Skeletal muscle satellite cell (primary cell): Measurements from ENCODE around the gene CACNA1E.

ENCODE experiments used
- H3K27me3 ChIP-seq: 2 replicates; pipeline ENCODE4 v1.7.0; 2013; ENCODE audit warnings: low read length; ENCODE audit not compliant: control insufficient read depth, insufficient read depth
- H3K36me3 ChIP-seq: 2 replicates; pipeline ENCODE4 v1.7.0; 2013; ENCODE audit warnings: mild to moderate bottlenecking, control low read depth, low read length; ENCODE audit not compliant: insufficient read depth
- H3K4me1 ChIP-seq: 2 replicates; pipeline ENCODE4 v1.7.0; 2013; ENCODE audit warnings: low read length; ENCODE audit not compliant: control insufficient read depth, insufficient read depth
- H3K4me2 ChIP-seq: 2 replicates; pipeline ENCODE4 v1.7.0; 2013; ENCODE audit warnings: mild to moderate bottlenecking, low read length
- H3K4me3 ChIP-seq: 2 replicates; pipeline ENCODE4 v1.7.0; 2013; ENCODE audit warnings: low read length
- H3K9ac ChIP-seq: 2 replicates; pipeline ENCODE4 v1.7.0; 2013; ENCODE audit warnings: mild to moderate bottlenecking, low read depth, low read length, moderate library complexity
- H3K9me3 ChIP-seq: replicated peaks from 2 replicates; pipeline ENCODE4 v1.7.0; 2013; ENCODE audit warnings: mild to moderate bottlenecking, control low read depth, low read length

CACNA1E gene

DNA sequence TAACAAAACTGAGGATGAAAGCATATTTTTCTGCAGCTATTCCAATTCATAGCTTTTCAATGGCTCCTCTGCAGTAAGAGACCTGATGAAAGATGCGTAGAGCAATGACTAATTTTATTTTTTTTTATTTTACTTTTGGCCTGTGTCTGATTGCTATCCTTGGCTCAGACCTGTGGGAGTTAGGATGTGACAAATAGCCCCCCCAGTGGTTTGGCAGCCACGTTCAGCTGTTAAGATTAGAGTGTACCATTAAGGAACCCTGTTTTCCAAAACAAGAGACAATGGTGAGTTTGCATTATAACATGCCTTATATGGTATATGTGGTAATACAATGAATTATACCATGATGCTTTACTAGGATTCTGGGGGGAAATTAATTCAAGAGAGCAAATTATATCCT, 264.7 kb downstream of the CACNA1E start:
- no peaks in the 10 kb centered on the region for H3K36me3 ChIP-seq
- peaks cover 4% of the 10 kb centered on the region for H3K9me3 ChIP-seq
- H3K9ac ChIP-seq: no peak overlapping the region
- no peaks in the 10 kb centered on the region for H3K4me1 ChIP-seq
- H3K4me2 ChIP-seq: no peak overlapping the region
- H3K27me3 ChIP-seq: no peaks in the 10 kb centered on the region
- no peak overlapping the region for H3K4me3 ChIP-seq

DNA sequence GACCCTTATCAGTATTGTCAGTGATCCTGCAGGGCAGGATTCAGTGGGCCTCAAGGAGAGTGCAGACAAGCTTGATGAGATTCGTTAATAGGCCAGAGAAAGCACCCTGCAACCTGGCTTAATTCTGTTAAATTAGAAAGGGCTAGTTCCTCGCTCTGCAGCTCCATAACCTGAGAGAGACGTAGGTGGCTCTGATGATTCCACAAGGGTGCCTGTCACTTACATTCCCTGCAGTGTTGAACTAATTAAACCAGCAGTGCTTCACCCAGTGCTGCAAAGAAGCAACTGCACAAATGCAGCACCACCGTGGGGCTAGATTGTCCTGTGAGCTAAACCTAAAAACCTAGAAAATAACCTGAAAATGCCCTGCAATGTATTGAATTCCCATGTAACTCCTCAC, 270.8 kb downstream of the CACNA1E start:
- no peaks in the 10 kb centered on the region for H3K4me1 ChIP-seq
- no peaks in the 10 kb centered on the region for H3K27me3 ChIP-seq
- no peak overlapping the region for H3K4me3 ChIP-seq
- H3K9me3 ChIP-seq: peaks cover 7% of the 10 kb centered on the region
- H3K9ac ChIP-seq: no peak overlapping the region
- no peaks in the 10 kb centered on the region for H3K36me3 ChIP-seq
- no peak overlapping the region for H3K4me2 ChIP-seq

DNA sequence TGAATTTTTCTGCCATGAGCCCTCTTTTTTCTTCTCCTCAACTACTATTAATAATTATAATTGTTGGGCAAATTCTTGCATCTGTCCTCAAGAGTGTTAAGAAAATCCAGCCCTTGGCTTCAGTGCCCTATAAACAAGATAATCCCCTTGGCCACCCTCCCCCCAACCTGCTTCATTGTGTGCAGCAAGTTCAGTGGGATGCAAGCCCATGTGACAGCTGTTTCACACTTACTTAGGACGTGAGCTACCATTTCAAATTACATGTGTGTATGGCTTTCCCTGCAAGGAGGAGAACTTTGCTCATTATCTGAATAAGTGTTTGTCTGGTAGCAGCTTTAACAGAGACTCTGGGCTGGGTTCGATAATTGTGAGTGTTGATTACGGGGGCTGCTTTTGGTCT, 276.2 kb downstream of the CACNA1E start:
- no peak overlapping the region for H3K4me3 ChIP-seq
- no peaks in the 10 kb centered on the region for H3K9me3 ChIP-seq
- no peaks in the 10 kb centered on the region for H3K36me3 ChIP-seq
- no peaks in the 10 kb centered on the region for H3K27me3 ChIP-seq
- H3K4me2 ChIP-seq: no peak overlapping the region
- H3K9ac ChIP-seq: no peak overlapping the region
- H3K4me1 ChIP-seq: no peaks in the 10 kb centered on the region

DNA sequence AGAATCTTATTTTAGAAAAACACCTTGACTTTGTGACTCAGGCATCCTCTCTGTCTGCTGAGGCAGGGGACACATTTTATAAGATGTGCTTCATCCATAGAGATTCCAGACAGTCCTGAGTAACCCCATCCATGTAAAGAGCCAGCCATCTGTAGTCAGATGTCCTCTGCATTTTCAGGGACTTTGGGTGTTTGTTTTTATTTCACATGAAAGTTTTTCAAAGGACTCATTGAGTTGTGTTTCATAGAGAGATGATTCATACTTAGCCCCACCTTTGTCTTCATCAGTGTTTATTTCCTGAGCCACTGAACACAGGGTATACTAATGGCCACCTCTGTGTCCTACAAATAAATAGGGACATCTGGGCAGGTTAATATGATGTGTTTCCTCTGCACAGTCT, 280.4 kb downstream of the CACNA1E start:
- no peaks in the 10 kb centered on the region for H3K4me1 ChIP-seq
- no peaks in the 10 kb centered on the region for H3K27me3 ChIP-seq
- no peak overlapping the region for H3K4me3 ChIP-seq
- no peaks in the 10 kb centered on the region for H3K36me3 ChIP-seq
- no peaks in the 10 kb centered on the region for H3K9me3 ChIP-seq
- H3K4me2 ChIP-seq: no peak overlapping the region
- H3K9ac ChIP-seq: no peak overlapping the region

DNA sequence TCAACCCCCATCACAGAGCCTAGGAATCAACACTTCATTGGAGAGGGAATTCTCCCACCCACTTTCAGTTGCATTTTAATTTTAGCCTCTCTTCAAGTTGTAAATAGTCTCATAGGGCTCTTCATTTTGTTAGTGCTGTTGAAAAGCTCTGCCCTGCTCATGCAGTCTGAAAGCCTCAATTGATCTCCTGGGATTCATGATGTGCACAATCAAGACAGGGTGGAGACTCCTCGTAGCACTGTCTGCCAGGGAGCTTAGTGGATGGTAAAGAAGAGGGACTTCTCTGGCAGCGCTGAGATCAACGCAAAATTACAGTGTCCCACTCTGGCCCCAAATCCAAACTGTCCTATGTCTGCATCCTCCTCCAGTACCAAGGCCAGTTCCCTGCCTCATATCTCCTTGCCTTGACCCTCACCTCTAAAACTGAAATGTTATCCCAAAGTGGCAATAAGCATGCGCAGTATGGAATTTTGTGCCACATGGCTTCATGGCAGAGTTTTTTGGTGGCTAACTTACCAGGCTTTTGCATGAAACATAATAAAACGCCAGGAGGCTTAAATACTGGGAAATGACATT, 282.2 kb downstream of the CACNA1E start:
- Histone ChIP-seq H3K9ac (no peak overlapping the region), H3K4me3 (no peak overlapping the region), H3K27me3 (no peaks in the 10 kb centered on the region), H3K4me2 (no peak overlapping the region), H3K4me1 (no peaks in the 10 kb centered on the region), H3K36me3 (no peaks in the 10 kb centered on the region), H3K9me3 (no peaks in the 10 kb centered on the region)

DNA sequence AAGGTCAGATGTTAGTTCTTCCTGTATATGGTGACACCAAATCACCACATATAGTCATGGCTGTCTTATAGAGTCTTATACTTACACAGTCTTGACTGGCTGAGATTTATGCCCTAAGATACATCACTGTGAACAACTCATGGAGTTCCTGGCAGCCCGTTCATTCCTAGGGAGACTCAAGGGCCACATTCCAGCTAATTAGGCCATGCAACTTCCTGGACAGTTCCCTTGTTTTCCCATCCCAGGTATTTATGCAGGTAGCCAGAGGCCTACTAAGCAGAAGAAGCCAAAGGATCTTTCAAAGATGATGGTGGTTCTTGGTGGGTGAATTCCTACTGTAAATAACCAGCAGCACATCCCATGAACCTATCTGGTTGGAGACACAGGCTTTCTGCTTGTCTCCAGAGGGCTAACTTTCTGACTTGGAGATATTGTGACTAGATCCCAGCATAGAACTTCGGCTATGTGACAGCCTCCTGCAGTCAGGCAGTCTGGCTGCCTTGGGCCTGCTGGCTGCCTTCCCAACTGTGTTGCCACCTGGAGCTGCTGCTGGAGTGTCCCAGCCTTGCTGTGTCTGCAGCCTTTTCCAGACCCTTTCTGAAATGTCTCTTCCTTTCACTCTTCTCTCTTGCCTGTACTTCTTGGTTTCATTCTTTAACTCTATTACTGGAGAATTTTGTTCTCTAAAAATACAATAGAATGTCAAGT, 283.8 kb downstream of the CACNA1E start:
- Histone ChIP-seq H3K36me3 (no peaks in the 10 kb centered on the region), H3K27me3 (no peaks in the 10 kb centered on the region), H3K4me2 (no peak overlapping the region), H3K4me1 (no peaks in the 10 kb centered on the region), H3K4me3 (no peak overlapping the region), H3K9me3 (peaks cover 4% of the 10 kb centered on the region), H3K9ac (no peak overlapping the region)

DNA sequence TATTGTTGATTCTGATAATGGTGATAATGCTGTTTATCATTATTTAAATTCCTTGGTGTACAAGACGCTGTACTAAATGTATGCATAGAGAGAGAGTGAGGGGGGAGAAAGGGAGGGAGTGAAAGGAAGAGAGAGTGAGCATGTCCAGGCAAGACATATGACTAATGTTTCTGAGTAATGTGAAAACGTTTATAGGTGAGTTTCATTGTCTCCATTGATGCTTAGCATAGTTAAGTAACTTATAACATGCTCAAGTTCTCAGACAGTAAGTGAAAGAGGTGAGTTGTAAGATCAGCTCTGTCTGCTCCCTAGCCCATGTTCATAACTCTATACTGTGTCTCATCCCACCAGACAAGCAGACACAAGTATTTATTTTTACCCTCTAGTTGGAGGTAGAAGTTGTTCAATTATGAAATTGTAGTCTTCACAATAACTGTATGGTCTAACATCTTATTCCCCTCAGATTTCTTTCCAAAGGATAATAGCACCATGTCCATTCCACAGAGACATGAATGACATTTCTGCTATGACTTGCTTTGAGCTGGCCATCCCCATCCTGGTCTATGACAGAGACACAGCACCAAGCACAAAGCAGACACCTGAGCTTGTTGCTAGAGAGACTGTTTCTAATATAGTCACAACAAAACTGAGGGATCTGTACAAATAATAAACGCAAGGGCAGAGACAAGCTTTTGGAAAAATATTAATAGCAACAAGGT, 285.1 kb downstream of the CACNA1E start:
- H3K4me3 ChIP-seq: no peak overlapping the region
- no peak overlapping the region for H3K9ac ChIP-seq
- no peak overlapping the region for H3K4me2 ChIP-seq
- peaks cover 4% of the 10 kb centered on the region for H3K9me3 ChIP-seq
- H3K4me1 ChIP-seq: no peaks in the 10 kb centered on the region
- no peaks in the 10 kb centered on the region for H3K36me3 ChIP-seq
- H3K27me3 ChIP-seq: no peaks in the 10 kb centered on the region

DNA sequence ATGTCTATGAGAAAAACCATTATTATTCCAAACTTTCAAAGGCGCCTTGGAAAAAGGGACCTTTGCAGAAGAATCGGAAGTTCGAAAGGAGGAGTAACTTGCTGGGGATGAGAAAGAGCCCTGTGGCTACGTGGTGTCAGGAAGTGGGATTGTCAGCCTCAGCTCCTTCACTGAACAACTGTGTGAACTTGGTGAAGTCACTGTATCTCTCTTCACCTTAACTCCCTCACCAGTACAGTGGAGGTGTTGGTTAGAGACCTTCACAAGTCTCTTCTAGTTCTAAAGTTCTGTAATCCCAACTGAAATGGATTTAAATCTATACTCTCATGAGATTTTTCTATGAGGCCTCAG, 285.6 kb downstream of the CACNA1E start:
- Histone ChIP-seq H3K4me1 (no peaks in the 10 kb centered on the region), H3K4me2 (no peak overlapping the region), H3K4me3 (no peak overlapping the region), H3K27me3 (no peaks in the 10 kb centered on the region), H3K9me3 (peaks cover 4% of the 10 kb centered on the region), H3K9ac (no peak overlapping the region), H3K36me3 (no peaks in the 10 kb centered on the region)

DNA sequence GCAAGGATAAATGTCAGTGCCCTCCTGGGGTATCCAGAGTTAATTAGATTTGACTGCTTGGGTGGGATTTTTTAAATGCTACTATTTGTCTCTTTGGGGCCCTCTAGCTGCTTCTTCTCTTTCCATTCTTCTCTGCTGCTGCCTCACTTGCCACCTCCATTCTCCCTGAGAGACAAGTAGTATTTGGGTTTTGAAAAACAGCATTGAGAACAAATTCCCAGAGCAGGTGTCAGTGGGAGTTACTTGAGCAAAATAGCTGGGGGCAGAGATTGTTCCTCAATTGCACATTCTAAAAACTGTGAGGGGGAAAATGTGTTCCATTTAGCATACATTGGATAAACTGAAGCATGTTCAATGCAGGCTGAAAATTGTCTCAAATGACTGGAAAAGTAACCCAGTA, 286.5 kb downstream of the CACNA1E start:
- Histone ChIP-seq H3K36me3 (no peaks in the 10 kb centered on the region), H3K9me3 (peaks cover 9% of the 10 kb centered on the region), H3K4me3 (no peak overlapping the region), H3K9ac (no peak overlapping the region), H3K27me3 (no peaks in the 10 kb centered on the region), H3K4me2 (no peak overlapping the region), H3K4me1 (no peaks in the 10 kb centered on the region)

DNA sequence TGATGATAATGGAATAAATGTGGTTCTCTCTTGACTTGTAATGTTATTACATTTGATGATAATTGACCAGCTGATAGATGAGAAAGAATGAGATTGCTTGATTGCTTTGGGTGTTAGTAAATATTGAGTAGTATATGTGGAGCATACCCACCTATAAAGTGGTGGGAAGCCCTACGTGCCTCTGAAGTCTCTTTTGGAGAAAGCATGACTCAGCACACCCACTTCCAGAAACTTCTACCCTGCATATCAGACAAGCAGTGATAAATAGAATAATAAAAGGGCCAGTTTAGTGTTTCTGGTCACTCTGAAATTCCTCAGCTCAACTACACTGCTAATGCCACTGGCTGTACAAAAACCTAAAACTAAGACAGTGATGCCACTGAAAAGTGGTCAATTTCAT, 289.4 kb downstream of the CACNA1E start:
- Histone ChIP-seq H3K4me3 (no peak overlapping the region), H3K27me3 (no peaks in the 10 kb centered on the region), H3K4me2 (no peak overlapping the region), H3K36me3 (no peaks in the 10 kb centered on the region), H3K9ac (no peak overlapping the region), H3K9me3 (peaks cover 14% of the 10 kb centered on the region), H3K4me1 (no peaks in the 10 kb centered on the region)

DNA sequence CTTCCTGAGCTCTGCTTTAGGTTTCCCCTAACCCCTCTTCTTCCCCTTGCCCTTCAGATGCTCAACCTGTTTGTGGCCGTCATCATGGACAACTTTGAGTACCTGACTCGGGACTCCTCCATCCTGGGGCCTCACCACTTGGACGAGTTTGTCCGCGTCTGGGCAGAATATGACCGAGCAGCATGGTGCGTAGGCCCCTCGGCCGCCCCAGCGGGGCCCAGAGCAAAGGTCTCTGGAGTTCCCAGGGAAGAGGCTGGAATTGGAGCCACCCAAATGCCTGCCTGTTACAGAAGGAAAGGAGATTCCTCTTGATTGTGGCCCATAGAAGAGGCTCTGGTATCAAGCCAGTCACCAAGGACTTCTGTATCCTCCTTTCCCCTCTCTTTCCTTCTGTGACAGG, 292.7 kb downstream of the CACNA1E start:
- no peaks in the 10 kb centered on the region for H3K4me1 ChIP-seq
- no peak overlapping the region for H3K4me2 ChIP-seq
- no peaks in the 10 kb centered on the region for H3K27me3 ChIP-seq
- H3K9ac ChIP-seq: no peak overlapping the region
- no peaks in the 10 kb centered on the region for H3K36me3 ChIP-seq
- H3K4me3 ChIP-seq: no peak overlapping the region
- peaks cover 10% of the 10 kb centered on the region for H3K9me3 ChIP-seq

DNA sequence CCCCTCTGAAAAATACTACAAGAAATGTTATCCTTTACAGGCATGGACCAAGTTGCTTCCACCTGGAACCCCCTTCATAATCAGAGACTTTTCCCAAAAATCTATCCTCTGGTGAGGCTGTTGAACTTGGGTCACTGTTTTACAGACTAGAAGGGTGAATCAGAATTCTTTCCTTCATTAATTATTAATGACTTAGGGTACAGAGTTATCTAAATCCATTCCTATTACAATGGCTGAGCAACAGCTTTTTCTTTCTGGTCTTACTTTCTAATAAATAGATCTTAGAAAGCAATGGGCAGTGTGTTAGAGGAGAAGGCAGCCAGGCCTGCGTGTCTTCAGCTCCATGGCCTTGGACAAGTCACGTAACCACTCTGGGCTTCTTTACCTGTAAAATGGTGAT, 294.0 kb downstream of the CACNA1E start:
- Histone ChIP-seq H3K27me3 (no peaks in the 10 kb centered on the region), H3K36me3 (no peaks in the 10 kb centered on the region), H3K4me3 (no peak overlapping the region), H3K4me2 (no peak overlapping the region), H3K9me3 (peaks cover 10% of the 10 kb centered on the region), H3K4me1 (no peaks in the 10 kb centered on the region), H3K9ac (no peak overlapping the region)
